Measurements from ENCODE around the gene KCTD2. TPM values are rescaled to one million over a fixed set of nuclear protein-coding genes. Genes with fewer than 3 reads are reported as not detected.
A peak's percentile ranks its signal among the peaks of the same experiment; 100 is the strongest.
"Not testable (repeated sequence)": the region's sequence is repeated elsewhere in the genome, so short reads cannot be mapped to it uniquely, and the experiment has no call there.

KCTD2 gene
- total RNA-seq, 1 donor from 2014 or later = 37.8 TPM

DNA sequence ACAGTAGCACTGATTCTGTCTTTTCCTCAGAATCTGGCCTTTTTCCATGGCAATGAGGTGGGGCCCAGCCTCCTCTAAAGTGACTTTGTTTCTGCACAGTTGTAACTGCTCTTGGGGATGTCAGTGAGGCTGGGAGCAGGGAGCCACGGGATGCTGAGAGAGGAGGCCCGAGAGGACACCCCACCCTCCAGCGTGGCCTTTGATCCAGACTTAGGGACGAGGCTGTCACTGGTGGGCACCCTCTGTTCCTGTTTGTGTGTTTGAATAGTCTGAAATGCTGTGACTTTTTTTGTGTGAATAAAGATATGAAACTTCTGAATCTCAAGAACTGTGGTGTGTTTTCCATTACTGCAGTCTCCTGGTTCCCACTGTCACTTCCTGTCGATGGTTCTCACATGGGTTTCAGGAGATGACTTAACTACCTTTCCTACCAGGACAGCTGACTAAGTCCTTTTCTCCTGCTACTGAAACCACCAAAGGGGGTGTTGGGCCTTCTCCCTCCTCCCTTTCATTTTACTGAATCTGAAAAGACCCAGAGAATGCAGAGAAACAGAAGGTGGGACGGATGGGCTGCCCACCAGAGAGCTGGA lies 18.6 kb downstream of the KCTD2 start:
- no peak overlapping the region for H3K4me3 Mint-ChIP-seq
- no peaks in the 10 kb centered on the region for H3K4me1 Mint-ChIP-seq
- no peaks in the 10 kb centered on the region for H3K9me3 Mint-ChIP-seq
- no peaks in the 10 kb centered on the region for H3K36me3 Mint-ChIP-seq (ENCODE audit: low read depth)
- no peak overlapping the region for H3K27ac Mint-ChIP-seq (ENCODE audit: unreplicated experiment)
- no peak for DNase-seq (ENCODE audit: low read depth, low spot score)
- TF ChIP-seq CTCF (conservative IDR thresholded peaks at IDR 0.05) = no peak
- H3K27me3 Mint-ChIP-seq (ENCODE audit: low read depth) = no peaks in the 10 kb centered on the region

GRCh38 chr17:75067856-75068255 lies 20.8 kb downstream of the KCTD2 start:
- Mint-ChIP-seq H3K4me3 (no peak overlapping the region), H3K27ac (ENCODE audit: unreplicated experiment) (peak overlapping the region; percentile 57), H3K9me3 (no peaks in the 10 kb centered on the region), H3K4me1 (no peaks in the 10 kb centered on the region), H3K27me3 (ENCODE audit: low read depth) (no peaks in the 10 kb centered on the region), H3K36me3 (ENCODE audit: low read depth) (no peaks in the 10 kb centered on the region)
- no peak for DNase-seq (ENCODE audit: low read depth, low spot score)
- no peak for TF ChIP-seq CTCF (conservative IDR thresholded peaks at IDR 0.05)

DNA sequence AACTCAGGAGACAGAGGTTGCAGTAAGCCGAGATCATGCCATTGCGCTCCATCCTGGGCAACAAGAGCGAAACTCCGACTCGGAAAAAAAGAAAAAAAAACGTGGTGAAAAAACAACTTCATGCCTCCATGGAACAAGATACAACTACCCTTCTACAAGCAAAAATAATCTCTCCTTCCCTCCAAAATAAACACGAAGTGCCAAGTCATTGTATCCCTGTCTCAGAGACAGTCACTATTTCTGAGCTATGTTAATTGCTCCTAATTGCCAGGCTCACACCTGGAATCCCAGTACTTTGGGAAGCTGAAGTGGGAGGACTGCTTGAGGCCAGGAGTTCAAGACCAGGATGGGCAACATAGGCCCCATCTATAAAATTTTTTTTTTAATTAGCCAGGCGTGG lies 21.7 kb downstream of the KCTD2 start:
- Mint-ChIP-seq H3K9me3 (no peaks in the 10 kb centered on the region), H3K4me1 (no peaks in the 10 kb centered on the region), H3K27ac (ENCODE audit: unreplicated experiment) (no peak overlapping the region), H3K4me3 (no peak overlapping the region), H3K27me3 (ENCODE audit: low read depth) (no peaks in the 10 kb centered on the region), H3K36me3 (ENCODE audit: low read depth) (no peaks in the 10 kb centered on the region)
- DNase-seq (ENCODE audit: low read depth, low spot score) = no peak
- TF ChIP-seq CTCF (conservative IDR thresholded peaks at IDR 0.05) = no peak

GRCh38 chr17:75069783-75070182 lies 22.8 kb downstream of the KCTD2 start:
- no peak for TF ChIP-seq CTCF (conservative IDR thresholded peaks at IDR 0.05)
- Mint-ChIP-seq H3K4me3 (no peak overlapping the region), H3K36me3 (ENCODE audit: low read depth) (no peaks in the 10 kb centered on the region), H3K27me3 (ENCODE audit: low read depth) (no peaks in the 10 kb centered on the region), H3K9me3 (no peaks in the 10 kb centered on the region), H3K4me1 (no peaks in the 10 kb centered on the region), H3K27ac (ENCODE audit: unreplicated experiment) (no peak overlapping the region)
- no peak for DNase-seq (ENCODE audit: low read depth, low spot score)

DNA sequence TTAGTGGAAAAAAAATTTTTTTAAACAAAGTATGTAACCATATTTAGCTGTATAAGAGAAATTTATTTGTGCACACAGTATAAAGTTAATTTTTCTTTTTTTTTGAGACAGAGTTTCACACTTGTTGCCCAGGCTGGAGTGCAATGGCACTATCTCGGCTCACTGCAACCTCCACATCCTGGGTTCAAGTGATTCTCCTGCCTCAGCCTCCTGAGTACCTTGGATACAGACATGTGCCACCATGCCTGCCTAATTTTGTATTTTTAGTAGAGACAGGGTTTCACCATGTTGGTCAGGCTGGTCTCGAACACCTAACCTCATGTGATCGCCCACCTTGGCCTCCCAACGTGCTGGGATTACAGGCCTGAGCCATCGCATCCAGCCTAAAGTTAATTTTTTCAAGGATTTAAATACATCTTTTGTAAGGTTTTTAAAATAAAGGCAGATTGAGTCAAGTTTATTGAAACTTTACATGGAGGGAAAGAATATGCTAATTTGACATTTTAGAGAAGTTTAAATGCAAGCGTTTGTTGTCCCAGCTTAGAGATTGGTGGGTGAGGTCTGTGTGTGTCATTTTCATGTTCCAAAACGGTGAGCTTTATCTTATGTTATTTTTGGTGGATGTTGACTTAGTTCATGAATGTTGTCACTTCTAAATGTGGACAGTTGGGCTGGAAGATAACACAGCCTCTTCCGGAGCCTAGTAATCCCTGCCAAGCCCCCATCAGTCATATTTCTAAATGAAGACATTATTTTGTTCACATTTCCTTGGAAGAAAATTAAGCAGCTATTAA lies 24.6 kb downstream of the KCTD2 start:
- H3K27ac Mint-ChIP-seq (ENCODE audit: unreplicated experiment); H3K36me3 Mint-ChIP-seq (ENCODE audit: low read depth); DNase-seq (ENCODE audit: low read depth, low spot score); H3K4me1 Mint-ChIP-seq; H3K27me3 Mint-ChIP-seq (ENCODE audit: low read depth); H3K4me3 Mint-ChIP-seq; H3K9me3 Mint-ChIP-seq: not testable (repeated sequence)

DNA sequence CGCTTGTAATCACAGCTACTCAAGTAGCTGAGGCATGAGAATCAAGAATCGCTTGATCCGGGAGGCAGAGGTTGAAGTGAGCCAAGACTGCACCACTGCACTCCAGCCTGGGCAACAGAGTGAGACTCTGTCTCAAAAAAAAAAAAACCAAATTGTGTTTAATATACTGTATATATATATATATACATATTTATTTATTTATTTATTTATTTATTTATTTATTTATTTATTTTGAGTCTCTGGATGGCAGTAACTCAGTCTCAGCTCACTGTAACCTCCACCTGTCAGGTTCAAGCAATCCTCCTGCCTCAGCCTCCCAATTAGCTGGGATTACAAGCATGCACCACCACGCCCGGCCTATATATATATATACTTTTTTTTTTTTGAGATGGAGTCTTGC lies 25.9 kb downstream of the KCTD2 start:
- not testable (repeated sequence) for H3K9me3 Mint-ChIP-seq; H3K36me3 Mint-ChIP-seq (ENCODE audit: low read depth); H3K4me3 Mint-ChIP-seq; H3K27ac Mint-ChIP-seq (ENCODE audit: unreplicated experiment); H3K27me3 Mint-ChIP-seq (ENCODE audit: low read depth); H3K4me1 Mint-ChIP-seq; DNase-seq (ENCODE audit: low read depth, low spot score)
